GM19193 (cell line): Measurements from ENCODE around the gene ITPKA.

Experiments used
- POLR2A ChIP-seq: IDR thresholded peaks from 4 replicates; pipeline ENCODE4 v1.6.1; 2011; ENCODE audit not compliant: insufficient read depth, insufficient read length; ENCODE audit errors: extremely low read depth

The ITPKA gene

DNA sequence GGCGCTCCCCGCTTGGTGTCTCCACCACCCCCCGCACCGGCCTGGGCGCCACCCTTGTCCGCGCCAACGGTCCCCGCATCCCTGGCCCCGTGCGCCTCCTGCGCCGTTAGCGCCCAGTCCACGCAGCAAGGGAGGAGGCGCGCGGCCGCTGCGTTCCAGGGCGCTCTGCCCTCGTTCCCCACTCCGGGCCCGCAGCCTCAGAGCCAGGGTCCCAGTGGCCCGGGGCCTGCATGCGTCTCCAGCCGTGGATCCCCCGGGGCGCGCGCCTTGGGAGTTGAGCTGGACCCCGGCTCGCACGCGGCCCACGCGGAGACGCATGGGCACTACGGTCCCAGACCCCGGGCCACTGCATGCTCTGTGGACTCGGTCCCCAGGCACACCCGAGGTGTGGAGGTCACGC lies 7.4 kb upstream of the ITPKA start:
- TF ChIP-seq POLR2A = no peak

DNA sequence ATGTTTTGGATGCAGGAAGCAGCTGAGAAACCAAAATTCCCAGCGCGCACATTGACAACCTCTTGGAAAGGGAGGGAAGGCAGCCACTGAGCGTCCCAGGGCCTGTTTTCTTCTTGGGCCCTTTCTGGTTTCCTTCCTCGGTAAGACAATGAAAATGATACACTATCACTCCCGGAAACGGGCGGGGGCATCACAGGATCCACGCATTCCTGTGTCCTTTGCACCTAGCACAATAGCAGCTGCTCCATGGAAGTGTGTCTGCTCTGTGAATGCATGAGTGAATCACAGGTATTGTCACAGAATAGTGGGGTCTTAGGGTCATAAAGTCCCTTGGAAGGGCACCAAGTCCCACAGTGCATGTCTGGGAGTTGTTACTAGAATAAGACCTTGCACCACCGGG lies 6.3 kb upstream of the ITPKA start:
- TF ChIP-seq POLR2A = no peak

DNA sequence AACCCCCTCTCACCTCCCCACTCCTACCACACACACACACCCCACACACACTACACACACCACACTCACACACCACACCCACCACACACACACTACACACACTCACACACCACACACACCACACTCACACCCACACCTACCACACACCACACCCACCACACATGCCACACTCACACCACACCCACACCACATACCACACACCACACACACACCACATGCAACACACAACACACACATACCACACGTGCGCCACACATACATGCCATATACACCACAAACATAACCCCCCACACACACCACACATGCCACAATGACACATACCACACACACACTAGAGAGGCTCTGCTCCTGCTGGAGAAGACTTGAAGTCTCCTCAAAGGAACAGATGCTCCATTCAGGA lies 5.9 kb upstream of the ITPKA start:
- no peak for TF ChIP-seq POLR2A

DNA sequence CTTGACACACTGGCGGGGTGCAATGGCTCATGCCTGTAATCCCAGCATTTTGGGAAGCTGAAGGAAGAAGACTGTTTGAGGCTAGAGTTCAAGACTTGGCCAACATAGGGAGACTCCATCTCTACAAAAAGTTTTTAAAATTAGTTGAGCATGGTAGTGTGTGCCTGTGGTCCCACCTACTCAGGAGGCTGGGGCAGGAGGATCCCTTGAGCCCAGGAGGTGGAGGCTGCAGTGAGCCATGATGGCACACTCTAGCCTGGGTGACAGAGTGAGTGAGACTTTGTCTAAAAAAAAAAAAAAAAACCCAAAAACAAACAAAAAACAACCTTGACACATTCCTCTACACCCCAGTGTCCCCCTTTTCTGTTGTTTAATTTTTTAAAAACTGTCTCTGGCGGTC lies 4.0 kb upstream of the ITPKA start:
- no peak for TF ChIP-seq POLR2A

DNA sequence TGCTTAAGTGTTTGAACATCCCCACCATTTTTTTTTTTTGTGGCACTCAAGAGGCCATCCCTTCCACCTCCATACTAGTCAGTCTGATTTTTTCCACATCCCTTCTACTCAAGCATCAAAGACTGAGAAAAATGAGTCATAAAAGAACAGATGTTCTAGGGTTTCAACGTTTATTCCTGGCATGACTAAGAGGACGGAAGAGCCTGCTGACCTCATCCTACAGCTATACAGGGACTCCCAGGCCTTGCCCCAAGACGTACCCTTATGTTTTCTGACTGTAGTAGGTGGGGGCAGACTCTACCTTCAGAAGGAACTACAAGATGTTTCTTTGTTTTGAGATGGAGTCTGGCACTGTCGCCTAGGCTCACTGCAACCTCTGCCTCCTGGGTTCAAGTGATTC lies 3.3 kb upstream of the ITPKA start:
- no peak for TF ChIP-seq POLR2A

DNA sequence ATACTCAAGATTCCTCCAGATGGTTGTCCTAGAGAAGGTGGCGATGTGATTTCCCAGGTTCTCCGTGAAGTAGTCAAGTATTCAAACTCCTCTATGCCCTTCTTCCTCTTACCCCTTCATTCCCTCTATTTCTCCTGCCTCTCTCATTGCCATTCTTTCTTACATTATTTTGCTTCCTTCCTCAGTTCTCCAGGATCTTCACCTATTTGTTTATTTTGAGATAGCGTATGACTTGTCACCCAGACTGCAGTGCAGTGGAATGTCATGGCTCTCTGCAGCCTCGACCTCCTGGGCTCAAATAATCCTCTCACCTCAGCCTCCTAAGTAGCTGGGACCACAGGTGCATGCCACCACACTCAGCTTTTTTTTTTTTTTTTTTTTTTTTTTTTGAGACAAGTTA lies 1.8 kb upstream of the ITPKA start:
- no peak for TF ChIP-seq POLR2A

DNA sequence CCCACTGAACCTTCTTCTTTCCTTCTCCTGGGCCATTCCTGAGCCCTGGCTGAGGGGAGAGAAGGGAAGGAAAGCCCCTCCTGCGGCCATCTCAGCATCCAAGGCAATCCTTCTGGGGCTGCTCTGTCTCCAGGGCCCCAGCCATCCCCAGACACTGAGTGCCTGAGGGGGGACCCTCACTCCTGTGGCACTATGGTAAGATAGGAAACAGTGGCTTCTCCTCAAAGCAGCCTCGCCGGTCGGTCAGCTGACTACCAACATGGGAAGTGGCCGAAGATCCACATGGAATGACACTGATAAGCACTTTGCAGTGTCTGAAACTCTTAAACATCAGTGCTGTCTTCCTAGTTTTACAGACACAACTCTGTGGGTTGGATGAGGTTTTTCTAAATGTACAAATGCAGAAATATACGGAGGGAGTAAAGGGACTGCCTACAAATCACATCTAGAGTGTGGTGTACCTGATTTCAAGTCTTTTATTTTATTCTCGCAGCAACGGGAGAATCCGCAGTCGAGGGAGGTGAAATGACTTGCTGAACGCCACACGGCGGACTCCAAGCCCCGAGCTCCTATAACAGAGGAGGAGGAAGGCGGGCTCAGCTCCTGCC lies 973 bp upstream of the ITPKA start:
- no peak for TF ChIP-seq POLR2A

DNA sequence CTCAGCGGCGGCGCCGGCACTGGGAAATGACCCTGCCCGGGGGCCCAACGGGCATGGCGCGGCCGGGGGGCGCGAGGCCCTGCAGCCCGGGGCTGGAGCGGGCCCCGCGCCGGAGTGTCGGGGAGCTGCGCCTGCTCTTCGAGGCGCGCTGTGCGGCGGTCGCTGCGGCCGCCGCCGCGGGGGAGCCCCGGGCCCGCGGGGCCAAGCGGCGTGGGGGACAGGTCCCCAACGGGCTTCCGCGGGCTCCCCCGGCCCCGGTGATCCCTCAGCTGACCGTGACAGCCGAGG lies 172 bp downstream of the ITPKA start:
- TF ChIP-seq POLR2A = no peak

DNA sequence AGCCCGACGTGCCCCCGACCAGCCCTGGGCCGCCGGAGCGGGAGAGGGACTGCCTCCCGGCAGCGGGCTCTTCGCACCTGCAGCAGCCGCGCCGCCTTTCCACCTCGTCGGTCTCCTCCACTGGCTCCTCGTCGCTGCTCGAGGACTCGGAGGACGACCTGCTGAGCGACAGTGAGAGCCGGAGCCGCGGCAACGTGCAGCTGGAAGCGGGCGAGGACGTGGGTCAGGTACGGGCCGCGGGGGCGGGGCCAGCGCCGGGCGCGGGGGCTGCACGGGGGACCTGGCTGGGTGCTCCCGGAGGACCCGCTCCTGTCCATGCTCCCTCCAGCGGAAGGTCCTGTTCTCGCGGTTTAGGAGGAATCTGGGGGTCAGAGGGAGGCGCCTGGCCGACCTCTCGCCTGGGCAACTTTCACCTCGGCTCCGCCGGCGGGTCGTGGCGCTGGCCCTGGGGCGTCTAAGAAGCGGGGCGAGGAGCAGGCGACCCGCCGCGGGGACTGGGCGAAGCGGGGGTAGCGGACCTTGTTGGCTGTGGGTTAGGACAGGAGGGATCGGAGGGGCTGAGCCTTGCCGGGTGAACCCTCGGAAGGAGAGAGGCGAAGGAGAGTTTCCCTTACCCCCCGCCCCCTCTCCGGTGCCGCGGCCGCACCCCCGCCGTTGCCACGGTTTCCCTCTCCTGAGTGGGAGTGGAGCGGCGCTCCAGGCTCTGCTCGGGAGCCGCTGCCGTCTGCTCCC lies 682 bp downstream of the ITPKA start:
- no peak for TF ChIP-seq POLR2A

DNA sequence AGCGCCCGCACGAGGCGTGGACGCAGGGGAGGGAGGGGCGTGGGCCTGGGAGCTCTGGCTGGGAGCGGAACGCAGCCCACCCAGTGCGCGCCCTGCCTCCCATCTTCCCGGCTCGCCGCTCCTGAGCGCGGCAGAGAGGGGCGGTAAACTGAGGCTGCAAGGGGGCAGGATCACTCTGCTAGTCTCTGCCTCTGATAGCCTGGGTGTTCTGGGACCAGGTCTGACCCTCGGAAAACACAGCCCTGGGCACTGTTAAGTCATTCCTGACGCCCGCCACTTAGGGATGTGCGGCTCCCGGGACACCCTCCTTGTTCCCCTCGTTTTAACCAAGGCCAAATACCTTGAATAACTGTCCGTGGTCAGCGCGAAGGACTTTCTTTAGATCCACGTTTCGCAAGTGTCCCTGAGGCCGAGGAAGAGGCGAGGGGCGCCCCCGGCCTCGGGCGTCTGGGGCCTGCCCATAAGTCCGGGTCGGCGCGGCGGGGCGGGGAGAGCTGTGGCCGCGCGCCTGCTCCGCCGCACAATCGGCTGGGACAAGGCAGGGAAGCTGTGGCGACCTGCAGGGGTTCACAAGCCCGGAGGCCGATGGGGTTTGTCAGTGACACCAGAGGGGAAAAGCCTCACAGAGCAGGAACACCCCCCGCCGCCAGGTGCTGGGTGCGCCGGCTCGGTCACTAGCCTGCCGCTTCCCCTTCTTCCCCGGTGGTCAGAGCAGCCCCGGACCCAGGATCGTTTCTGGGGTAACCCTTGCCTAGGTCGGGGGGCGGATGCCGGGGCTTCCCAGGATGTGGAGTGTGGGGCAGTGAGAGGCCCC lies 1.5 kb downstream of the ITPKA start:
- TF ChIP-seq POLR2A = no peak

DNA sequence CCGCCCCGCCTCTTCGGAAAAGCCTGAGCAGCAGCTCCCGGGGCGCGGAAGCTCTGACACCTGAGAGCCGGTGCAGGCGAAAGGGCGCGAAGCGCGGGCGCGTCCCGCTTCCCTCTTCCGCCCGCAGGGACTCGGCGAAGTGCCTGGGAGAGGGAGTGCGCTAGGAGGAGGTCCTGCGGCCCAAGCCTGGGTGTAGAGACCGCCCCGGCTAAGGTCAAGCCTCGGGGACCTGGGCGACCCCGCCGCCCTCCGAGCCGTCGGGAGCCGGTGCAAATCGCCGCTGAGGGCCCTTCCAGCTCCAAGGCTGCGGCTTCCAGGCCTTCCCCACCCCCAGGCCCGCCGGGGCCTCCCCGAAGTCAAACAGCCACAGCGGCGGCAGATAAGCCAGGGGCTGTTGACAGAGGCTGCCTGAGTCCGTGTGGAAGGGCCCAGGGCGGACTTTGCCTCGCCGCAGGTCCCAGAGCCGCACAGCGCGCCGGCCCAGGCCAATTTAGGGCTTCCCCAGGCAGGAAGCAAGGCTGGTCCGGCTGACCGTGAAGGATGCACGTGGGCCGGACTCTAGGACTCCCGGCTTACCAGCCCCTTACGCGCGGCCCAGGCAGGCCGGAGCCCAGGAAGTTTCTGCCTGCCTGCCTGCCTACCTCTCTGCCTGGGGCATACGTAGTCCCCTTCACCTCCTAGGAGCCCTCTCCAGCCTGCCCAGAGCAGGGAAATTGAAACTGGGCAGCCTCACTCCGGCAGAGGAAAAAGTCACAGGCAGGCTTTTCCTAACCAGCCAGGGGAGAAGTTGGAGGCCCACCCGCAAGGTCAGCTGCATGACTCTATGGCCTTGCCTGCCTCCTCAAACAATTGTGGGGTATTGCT lies 2.3 kb downstream of the ITPKA start:
- TF ChIP-seq POLR2A = no peak

DNA sequence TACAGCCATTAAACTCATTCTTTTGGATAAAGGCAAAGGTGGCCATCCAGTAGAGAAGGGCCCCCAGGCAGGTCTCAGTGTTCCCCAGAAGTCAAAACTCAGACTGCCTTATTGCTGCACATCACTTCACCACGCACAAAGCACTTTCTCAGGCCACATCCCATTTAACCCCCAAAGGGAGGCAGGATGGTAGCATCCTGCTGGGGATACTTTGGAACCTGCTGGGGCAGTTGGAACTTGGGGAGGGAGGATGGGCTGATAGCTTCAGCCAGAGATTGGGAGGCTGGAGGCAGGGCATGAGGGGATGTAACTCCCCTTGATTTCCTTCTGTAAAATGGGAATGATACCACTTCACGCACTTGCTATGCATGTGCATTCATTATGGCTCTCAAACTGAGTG lies 5.0 kb downstream of the ITPKA start:
- no peak for TF ChIP-seq POLR2A

DNA sequence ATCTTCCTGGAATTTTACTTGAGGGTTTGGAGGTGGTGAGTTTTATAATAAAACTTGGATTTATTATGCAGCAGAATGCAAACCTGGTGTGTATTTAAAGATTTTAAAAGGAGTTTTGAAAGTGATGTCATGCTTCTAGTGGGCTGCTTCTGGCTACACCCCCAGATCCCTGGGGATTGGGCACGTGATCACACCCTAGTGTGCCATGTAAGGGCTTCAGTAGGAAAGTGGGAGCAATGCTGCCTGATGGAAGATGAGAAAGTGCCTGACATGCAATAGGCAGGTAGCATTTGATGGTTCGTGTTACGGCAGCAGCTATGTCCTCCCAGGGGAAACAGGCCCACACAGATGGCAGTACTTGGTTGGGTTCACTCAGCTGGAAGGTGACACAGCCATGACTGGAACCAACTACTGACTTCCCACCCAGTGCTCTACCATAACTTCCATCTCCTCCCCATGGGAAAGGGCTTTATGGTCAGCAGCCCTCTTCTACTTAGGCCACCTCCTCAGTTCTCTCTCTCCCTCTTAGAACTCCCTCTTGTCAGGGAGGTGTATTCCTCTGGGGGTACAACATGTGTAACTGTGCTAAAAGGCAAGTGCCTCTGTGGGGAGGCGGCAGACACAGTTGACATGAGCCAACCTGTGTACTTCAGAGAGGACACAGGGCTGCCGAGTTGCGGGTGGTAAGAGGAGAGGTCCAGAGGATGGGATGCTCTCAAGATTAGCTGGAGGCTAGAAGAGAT lies 5.6 kb downstream of the ITPKA start:
- no peak for TF ChIP-seq POLR2A

DNA sequence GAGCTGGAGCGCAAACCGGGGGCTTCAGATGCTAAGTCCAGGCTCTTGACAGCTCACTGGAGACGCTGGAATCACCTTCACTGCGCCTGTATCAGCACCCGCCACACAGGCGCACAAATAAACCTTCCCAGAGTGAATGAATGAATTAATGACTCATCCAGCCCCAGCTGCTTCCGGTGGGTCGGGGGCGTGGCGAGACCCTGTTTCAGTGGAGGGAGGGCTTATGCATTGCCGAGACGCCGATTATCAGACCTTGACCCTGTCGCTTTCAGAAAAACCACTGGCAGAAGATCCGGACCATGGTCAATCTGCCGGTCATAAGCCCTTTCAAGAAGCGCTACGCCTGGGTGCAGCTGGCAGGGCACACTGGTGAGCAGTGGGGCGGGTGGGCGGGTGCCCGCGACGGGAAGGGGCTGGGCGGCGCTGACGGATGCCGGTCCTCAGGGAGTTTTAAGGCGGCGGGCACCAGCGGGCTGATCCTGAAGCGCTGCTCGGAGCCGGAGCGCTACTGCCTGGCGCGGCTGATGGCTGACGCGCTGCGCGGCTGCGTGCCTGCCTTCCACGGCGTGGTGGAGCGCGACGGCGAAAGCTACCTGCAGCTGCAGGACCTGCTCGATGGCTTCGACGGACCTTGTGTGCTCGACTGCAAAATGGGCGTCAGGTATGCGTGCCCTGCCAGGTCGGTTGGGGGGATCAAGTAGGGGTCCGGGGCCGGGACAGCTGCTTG lies 7.7 kb downstream of the ITPKA start:
- no peak for TF ChIP-seq POLR2A
